GM19239 (cell line): Measurements from ENCODE around the gene TCF15.
"Not testable (repeated sequence)": the region's sequence is repeated elsewhere in the genome, so short reads cannot be mapped to it uniquely, and the experiment has no call there.

Experiments used
- DNase-seq: peaks from one replicate; pipeline ENCODE4 v3.0.0; 2011; ENCODE audit warnings: low spot score; ENCODE audit not compliant: insufficient read length
- FAIRE-seq: peaks from 2 replicates; lab custom pipeline; 2011; peaks lifted over from hg19 to GRCh38; lab: Jason Lieb, UNC

Gene TCF15

DNA sequence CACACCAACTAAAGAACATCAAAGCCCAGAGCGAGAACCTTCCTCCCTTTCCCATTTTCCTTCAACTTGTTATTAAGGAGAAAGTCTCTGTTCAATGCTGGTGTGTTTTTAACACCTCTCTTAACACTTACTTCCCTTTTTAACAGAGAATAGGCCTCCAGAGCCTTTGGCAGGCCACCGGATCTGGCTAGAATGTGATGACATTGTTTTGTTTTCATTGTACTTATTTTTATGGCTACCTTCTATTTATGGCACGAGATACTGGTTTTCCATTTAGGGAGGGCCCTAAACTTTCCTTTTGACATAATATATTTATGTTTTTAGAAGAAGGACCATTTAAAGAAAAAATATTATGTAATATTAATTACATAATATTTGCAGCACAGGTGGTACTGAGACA, 21.6 kb downstream of the TCF15 start:
- FAIRE-seq = no peak
- no peak for DNase-seq

DNA sequence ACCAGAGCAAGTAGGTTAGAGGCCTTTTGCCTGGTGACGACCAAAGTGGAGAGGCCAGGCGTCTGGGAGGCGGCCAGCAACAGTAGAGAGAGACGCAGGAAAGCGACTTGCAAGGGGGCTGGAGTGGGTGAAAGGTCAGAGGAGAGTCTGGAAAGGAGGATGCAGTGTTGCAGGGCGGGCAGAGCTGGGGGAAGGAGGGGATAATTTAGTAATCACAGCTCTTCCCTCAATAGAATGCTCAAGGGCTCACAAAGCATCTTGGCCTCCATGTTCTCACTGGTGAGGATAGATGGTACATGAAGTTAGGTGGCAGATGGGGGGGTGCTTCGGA, 25.2 kb downstream of the TCF15 start:
- DNase-seq = no peak
- no peak for FAIRE-seq

DNA sequence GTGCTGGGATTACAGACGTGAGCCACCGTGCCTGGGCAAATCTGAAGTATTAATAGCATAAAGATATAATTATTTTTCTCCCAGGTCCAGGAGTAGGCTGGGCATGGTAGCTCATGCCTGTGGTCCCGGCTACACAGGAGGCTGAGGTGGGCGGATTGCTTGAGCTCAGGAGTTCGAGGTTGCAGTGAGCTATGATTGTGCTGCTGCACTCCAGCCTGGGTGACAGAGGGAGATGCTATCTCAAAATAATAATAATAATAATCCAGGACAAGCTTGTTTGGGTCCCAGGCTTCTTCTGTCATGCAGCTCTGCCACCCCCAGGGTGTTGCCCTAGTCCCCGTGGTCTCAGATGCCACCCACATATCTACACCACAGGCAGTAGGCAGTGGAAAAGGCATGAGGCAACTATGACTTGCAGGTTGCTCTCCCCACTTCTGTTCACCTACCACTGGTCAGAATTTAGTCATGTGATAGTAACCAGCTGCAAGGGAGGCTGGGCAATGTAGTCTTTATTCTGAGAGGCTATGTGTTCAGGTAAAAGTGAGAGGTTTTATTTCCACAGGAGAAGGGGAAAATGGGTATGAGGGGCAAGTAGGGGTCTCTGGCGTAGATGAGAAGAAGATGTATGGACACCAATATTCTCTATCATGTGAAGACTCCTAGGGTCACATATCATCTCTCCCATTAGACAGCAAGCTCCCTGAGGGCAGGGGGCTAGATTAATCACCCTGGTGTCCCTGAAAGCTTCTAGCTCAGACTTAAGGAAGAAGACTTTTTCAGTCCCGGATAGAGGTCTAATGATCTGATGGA, 25.7 kb downstream of the TCF15 start:
- DNase-seq (no peak), FAIRE-seq (no peak)

DNA sequence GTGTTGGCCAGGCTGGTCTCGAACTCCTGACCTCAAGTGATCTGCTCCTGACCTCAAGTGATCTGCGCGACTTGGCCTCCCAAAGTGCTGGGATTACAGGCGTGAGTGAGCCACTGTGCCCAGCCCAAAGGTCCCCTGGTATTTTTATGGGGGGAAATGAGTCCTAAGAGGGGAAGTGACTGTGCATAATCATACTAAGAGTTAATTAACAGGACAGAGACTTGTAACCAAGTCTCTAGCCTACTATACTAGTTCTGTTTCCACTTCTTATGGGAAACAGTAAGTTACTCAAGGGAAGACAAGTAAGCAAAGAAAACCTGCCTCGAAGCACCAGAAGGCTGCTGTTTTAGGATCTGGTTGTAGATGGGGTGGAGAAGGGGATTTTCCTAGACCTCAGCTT, 27.9 kb downstream of the TCF15 start:
- FAIRE-seq (no peak), DNase-seq (no peak)

DNA sequence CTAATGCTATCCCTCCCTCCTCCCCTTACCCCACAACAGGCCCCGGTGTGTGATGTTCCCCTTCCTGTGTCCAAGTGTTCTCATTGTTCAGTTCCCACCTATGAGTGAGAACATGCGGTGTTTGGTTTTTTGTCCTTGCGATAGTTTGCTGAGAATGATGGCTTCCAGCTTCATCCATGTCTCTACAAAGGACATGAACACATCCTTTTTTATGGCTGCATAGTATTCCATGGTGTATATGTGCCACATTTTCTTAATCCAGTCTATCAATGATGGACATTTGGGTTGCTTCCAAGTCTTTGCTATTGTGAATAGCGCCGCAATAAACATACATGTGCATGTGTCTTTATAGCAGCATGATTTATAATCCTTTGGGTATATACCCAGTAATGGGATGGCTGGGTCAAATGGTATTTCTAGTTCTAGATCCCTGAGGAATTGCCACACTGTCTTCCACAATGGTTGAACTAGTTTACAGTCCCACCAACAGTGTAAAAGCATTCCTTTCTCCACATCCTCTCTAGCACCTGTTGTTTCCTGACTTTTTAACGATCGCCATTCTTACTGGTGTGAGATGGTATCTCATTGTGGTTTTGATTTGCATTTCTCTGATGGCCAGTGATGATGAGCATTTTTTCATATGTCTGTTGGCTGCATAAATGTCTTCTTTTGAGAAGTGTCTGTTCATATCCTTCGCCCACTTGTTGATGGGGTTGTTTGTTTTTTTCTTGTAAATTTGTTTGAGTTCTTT, 31.0 kb downstream of the TCF15 start:
- DNase-seq, FAIRE-seq: not testable (repeated sequence)

GRCh38 chr20:577167-577791, 32.8 kb downstream of the TCF15 start:
- DNase-seq (no peak), FAIRE-seq (no peak)

DNA sequence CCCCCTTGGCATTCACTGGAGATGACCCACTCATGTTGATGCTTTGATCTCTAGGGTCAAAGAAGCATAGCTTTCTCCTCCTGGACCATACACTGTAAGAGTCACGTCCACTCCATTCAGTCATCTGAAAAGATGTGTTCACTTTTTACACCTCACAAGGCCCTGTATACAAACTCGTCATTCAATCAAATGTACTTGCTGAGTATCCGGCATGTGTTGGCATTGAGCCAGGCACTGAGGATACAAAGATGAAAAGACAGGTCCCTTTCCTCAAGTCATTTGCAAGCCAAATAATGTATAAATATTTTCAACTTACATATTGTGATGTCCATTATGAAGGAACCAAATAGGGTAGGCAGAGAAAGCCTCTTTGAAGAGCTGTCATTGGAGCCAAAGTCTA, 34.0 kb downstream of the TCF15 start:
- DNase-seq = no peak
- FAIRE-seq = no peak

- DNase-seq (no peak), FAIRE-seq (no peak)
Measured at GRCh38 chr20:575230-575629, 34.9 kb downstream of the TCF15 start.

DNA sequence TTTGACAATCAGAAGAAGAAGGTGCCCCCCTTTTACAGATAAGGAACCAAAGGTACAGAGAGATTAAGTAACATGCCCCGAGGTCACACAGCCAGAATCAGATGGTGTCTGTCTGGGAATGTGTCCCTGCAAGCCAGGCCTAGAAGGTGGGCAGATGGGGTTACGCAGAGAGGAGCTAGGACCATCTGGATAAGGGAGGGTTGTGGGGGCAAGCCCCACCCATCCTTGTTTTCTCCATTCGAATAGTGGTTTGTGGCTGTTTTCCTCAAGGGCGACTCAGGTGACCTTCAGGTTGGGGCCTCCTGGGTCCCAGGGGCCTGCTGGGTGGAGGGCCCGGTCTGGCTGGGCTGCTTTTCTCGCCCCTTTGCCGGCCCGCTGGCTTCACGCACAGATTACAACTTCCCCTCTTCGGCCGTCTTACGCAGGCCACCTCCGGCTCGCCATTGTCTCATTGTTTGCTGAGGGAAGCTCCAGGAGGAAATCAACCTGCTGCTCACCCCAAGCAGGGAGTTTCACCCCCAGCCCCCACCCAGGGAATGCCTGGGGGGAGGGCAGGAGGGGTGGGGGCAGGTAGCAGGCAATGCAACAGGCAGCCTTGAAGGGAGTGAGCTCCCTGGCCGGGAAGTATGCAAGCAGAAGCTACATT, 35.7 kb downstream of the TCF15 start:
- DNase-seq = no peak
- no peak for FAIRE-seq

DNA sequence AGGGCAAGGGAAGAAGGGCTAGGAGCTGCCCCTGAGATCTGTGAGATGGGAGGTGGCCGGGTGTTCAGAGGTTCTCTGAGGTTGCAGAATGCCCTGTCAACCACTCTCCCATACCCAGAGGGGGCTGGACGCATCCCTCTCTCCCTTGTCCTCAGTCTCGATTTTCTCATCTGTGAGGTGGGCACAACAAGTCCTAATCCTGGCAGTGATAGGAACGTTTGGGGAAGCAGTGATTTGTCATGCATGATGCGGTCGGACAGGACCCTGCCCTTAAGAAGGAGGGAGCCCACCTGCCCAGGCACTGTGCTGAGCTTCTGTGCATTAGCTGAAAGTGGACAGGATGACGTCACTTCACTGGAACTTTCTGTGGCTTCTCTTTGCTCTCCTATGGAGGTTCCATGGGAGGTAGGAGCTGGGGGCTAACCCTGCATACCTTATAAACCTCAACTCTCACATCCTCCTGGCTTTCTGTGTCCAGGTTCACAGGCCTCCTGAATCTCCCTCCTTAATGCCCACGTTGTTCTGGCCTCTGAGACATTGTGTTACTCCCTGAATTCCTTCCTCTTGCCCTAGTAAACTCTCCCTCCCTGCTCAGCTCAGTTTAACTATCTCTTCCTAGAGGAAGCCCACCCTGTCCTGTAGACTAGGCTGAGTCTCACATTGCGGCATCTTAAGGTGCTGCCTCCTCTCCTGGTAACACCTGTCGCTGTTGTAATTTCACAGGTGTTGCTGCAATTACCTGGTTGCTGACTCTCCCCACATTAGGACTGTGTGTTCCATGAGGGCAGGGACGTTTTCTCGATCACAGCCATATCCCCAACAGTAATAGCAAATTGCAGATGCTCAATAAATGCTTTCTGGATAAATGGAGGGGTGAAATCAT, 36.5 kb downstream of the TCF15 start:
- DNase-seq (no peak), FAIRE-seq (no peak)

- DNase-seq (no peak), FAIRE-seq (no peak)
Measured at GRCh38 chr20:572727-573126, 37.4 kb downstream of the TCF15 start.

DNA sequence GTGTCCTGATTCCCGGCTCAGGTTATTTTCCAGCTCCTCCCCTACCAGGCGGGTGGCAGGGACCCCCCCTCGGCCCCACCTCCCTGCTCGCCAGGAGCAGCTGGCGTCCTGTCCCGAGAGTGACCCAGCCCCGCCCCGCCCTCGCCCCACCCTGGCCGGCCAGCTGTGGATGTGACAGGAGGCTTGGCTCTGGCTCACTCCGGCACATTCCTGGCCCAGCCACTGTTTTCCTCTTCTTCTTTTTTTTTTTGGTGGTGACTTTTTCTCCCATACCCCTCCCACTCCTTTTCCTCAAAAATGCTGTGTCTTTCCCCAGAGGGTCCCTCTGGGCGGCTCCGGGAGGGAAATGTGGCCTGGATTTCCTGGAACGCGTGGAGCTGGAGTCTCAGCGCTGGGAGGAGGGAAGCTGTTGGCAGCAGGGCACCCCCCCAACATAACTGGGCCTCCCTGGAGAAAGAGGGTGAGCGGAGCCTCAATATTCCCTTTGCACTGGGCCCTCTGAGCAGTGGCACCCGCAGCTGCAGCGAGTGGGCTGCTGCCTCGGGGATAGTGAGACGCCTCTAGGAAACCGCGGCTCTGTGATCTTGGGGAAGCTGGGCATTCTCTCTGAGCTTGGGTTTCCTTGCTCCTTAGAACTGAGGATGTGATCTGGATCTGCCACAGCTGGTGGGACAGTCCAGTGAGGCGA, 38.2 kb downstream of the TCF15 start:
- DNase-seq = no peak
- no peak for FAIRE-seq

DNA sequence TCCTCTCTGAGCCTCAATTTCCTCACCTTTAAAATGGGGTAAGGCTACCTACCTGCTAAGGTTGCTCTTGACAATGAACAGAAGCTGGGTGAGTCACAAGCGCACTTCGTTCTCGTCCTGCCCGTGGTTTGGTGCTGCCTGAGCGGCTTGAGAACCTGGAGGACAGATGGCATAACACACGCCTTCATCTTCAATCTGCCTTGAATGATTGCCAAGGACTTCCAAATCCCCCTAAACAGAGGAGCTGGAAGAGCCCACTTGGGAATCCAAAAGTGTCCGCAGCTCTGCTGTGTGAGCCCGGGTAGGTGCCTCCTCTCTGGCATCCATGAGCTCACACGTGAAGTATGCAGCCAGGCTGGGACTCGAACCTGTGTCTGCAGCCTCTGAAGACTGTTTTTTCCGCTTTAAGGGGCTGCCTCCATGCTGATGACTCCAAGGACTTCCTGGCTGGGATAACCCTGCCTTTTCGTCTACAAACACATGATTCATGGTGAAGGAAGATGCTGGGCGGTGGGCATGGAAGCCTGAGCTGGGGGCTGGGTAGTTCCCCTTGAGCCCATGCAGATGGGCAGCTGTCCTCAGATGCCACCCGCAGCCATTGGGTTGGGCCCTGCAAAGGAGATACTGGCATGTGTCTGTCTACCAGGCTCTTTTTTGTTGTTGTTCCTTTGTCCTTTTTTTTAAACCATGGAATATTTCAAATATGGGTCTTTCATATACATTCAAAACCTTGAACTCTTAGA, 41.3 kb downstream of the TCF15 start:
- DNase-seq (no peak), FAIRE-seq (no peak)

DNA sequence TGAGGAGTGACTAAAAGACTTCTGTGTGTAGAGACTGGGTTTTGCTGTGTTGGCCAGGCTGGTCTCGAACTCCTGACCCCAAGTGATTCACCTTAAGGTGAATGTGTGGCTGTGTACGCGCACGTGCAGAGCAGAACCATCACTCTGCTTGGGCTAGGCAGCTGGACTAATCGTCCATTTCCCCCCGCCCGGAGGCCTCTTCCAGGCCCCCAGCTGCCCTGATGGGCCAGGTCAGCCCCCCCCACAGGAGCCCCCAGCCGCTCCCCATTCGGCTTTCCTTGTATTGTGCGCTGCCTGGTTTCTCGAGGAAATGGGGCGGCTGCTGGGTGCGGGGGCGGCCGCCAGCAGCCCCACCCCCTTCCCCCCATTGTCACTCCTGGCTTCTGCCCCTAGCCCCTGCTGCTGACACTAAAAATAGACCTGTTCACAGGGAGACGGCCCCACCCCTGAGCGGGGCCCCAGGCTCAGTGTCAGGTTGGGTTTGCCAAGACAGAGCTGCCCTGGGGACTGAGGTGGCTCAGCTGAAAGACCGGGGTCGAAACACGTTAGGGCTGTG, 41.9 kb downstream of the TCF15 start:
- no peak for FAIRE-seq
- no peak for DNase-seq

DNA sequence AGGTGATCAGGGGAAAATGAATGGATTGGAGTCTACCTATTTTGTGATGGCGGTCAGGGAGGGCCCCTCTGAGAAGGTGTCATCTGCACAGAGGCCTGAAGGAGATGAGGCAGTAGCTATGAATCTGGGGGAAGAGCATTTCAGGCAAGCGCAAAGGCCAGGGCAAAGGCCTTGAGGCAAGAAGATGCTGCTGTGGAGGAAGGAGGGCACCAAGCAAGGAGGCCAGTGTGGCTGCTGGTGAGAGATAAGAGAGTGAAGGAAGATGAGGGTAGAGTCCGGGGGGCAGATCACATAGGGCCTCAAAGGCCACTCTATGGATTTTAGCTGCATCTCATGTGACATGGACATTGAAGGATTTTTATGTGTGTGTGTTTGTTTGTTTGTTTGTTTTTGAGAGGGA, 45.9 kb downstream of the TCF15 start:
- FAIRE-seq (no peak), DNase-seq (no peak)

GRCh38 chr20:563187-563586, 46.9 kb downstream of the TCF15 start:
- FAIRE-seq (no peak), DNase-seq (no peak)

DNA sequence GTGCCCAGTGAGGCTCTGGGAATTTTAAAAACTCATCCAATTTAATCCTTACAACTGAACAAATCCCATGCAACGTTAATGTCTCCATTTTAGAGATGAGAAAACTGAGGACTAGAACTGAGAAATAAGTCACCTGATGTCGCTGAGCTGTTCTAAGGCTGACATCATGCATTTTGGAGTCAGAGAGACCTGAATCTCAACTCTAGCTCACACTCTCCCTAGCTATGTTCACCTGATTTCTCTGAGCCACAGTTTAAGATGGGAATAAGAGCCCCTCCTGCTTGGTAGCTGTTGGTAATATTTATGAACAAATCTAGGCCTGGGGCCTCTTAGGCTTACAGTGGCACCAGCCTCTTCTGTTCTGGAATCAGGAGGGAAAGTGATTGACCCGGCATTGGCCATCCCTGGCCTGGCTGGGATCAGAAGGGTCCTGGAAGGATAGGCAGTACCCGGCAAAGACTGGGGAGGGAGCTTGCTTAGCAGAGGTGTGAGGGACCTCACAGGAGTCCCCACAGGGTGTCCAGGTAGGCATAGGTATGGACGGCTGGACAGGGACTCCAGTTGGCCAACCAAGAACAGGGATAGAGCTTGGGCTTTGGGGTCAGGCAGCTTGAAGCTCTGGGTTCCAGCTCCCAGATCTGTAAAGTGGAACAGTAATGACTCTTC, 47.7 kb downstream of the TCF15 start:
- FAIRE-seq = no peak

More for the DNA sequence above, 47.7 kb downstream of the TCF15 start:
- DNase-seq = no peak
